H1 (cell line): ENCODE measurements around the gene FARP2. TPM values are rescaled to one million over a fixed set of nuclear protein-coding genes. Genes with fewer than 3 reads are reported as not detected.
A peak's percentile ranks its signal among the peaks of the same experiment; 100 is the strongest.

Experiments used
- CTCF ChIA-PET: fragments of 300-600 bp; sonication (Branson Sonifier 250); formaldehyde crosslinking; loops from one replicate; lab custom pipeline; 2021; ENCODE audit not compliant: partially characterized antibody; lab: Charles Lee
- POLR2A ChIA-PET: fragments of 300-600 bp; sonication (Branson Sonifier 250); formaldehyde crosslinking; loops from one replicate; lab custom pipeline; 2021; ENCODE audit warnings: inconsistent platforms; ENCODE audit not compliant: partially characterized antibody; lab: Charles Lee
- DNase-seq, 2 experiments: peaks; one replicate each; pipeline versions ENCODE4 v3.0.0 to v3.0.0-alpha.2; 2010 to 2022; ENCODE audit warnings: low spot score in 2 of 2, low read depth in 1 of 2, mixed read lengths in 1 of 2
- FAIRE-seq: peaks from 2 replicates; lab custom pipeline; 2011; peaks lifted over from hg19 to GRCh38; lab: Jason Lieb, UNC
- H2AFZ ChIP-seq: 2 replicates; pipeline ENCODE4 v1.8.1; 2012; ENCODE audit warnings: low read length, inconsistent platforms
- H2AK5ac ChIP-seq: 2 replicates; pipeline ENCODE4 v1.6.1; 2013; ENCODE audit warnings: low read depth, low read length
- H2BK120ac ChIP-seq: replicated peaks from 2 replicates; pipeline ENCODE3; 2013; ENCODE audit warnings: low read depth, low read length, inconsistent platforms
- H2BK12ac ChIP-seq: 2 replicates; pipeline ENCODE4 v1.6.1; 2013; ENCODE audit warnings: low read depth, low read length
- H2BK15ac ChIP-seq: 2 replicates; pipeline ENCODE4 v1.6.1; 2013; ENCODE audit warnings: low read length
- H2BK20ac ChIP-seq: 2 replicates; pipeline ENCODE4 v1.6.1; 2013; ENCODE audit warnings: low read length
- H2BK5ac ChIP-seq: 2 replicates; pipeline ENCODE4 v1.6.1; 2013; ENCODE audit warnings: low read depth, low read length
- H3K14ac ChIP-seq: 2 replicates; pipeline ENCODE4 v1.6.1; 2013; ENCODE audit warnings: inconsistent platforms; ENCODE audit not compliant: insufficient read length
- H3K18ac ChIP-seq: 2 replicates; pipeline ENCODE4 v1.6.1; 2013; ENCODE audit warnings: low read length; ENCODE audit errors: extremely low read depth
- H3K23ac ChIP-seq: 2 replicates; pipeline ENCODE4 v1.6.1; 2013; ENCODE audit warnings: inconsistent platforms; ENCODE audit not compliant: insufficient read length
- H3K23me2 ChIP-seq: 2 replicates; pipeline ENCODE4 v1.6.1; 2013; ENCODE audit warnings: low read depth, low read length
- H3K27ac ChIP-seq: 2 replicates; pipeline ENCODE4 v1.6.1; 2011; ENCODE audit warnings: low read depth, low read length, inconsistent platforms
- H3K27me3 ChIP-seq, 4 experiments: replicated peaks in 1 of 4; 1 replicate in 1 of 4; 2 replicates in 3 of 4; pipeline versions ENCODE4 v1.6.1 to v1.8.1; 2011 to 2013; ENCODE audit warnings: low read length in 3 of 4, mild to moderate bottlenecking in 3 of 4, inconsistent platforms in 2 of 4, mixed read lengths in 2 of 4, moderate library complexity in 1 of 4; ENCODE audit not compliant: control insufficient read depth in 3 of 4, insufficient read depth in 3 of 4; ENCODE audit errors: extremely low read depth in 1 of 4
- H3K36me3 ChIP-seq, 4 experiments: 2 replicates each; pipeline versions ENCODE4 v1.6.1 to v1.8.1; 2011 to 2013; ENCODE audit warnings: mild to moderate bottlenecking in 4 of 4, low read length in 3 of 4, moderate library complexity in 2 of 4, control low read depth in 1 of 4, inconsistent platforms in 1 of 4; ENCODE audit not compliant: insufficient read depth in 4 of 4, control insufficient read depth in 2 of 4
- H3K4ac ChIP-seq: replicated peaks from 2 replicates; pipeline ENCODE3; 2013; ENCODE audit warnings: low read length, low read depth, mixed read lengths, inconsistent platforms; ENCODE audit not compliant: insufficient read length
- H3K4me1 ChIP-seq, 4 experiments: replicated peaks in 1 of 4; 1 replicate in 1 of 4; 2 replicates in 3 of 4; pipeline versions ENCODE4 v1.6.1 to v1.8.1; 2011 to 2013; ENCODE audit warnings: low read length in 3 of 4, inconsistent platforms in 2 of 4, mixed read lengths in 1 of 4; ENCODE audit not compliant: insufficient read depth in 4 of 4, control insufficient read depth in 3 of 4
- H3K4me2 ChIP-seq, 2 experiments: 2 replicates each; pipeline versions ENCODE4 v1.6.1 to v1.8.1; 2011 to 2013; ENCODE audit warnings: low read depth in 2 of 2, low read length in 2 of 2, control low read depth in 1 of 2, inconsistent platforms in 1 of 2, mild to moderate bottlenecking in 1 of 2; ENCODE audit not compliant: insufficient read depth in 1 of 2
- H3K4me3 ChIP-seq, 4 experiments: fragments of 200-600, 300-600 bp in 1 of 4; sonication (generic), shearing (Covaris generic), sonication (Bioruptor Twin) in 1 of 4; 2 replicates each; pipeline versions ENCODE4 v1.5.1 to v1.8.1; 2011 to 2016; ENCODE audit warnings: low read length in 4 of 4, low read depth in 3 of 4, control low read depth in 2 of 4, inconsistent platforms in 2 of 4, mild to moderate bottlenecking in 2 of 4, mixed read lengths in 1 of 4, moderate library complexity in 1 of 4; ENCODE audit not compliant: insufficient read depth in 2 of 4; ENCODE audit errors: extremely low read depth in 1 of 4
- H3K56ac ChIP-seq: replicated peaks from 2 replicates; pipeline ENCODE3; 2013; ENCODE audit warnings: low read depth, mild to moderate bottlenecking, mixed read lengths, low read length, inconsistent platforms; ENCODE audit not compliant: insufficient read length
- H3K79me1 ChIP-seq: 2 replicates; pipeline ENCODE4 v1.6.1; 2013; ENCODE audit warnings: low read depth, low read length, control low read depth
- H3K79me2 ChIP-seq, 2 experiments: 2 replicates each; pipeline versions ENCODE4 v1.6.1 to v1.8.1; 2012 to 2013; ENCODE audit warnings: low read length in 2 of 2, mild to moderate bottlenecking in 2 of 2, inconsistent platforms in 1 of 2; ENCODE audit not compliant: insufficient read depth in 2 of 2, control insufficient read depth in 1 of 2
- H3K9ac ChIP-seq, 4 experiments: replicated peaks in 1 of 4; 1 replicate in 1 of 4; 2 replicates in 3 of 4; pipeline versions ENCODE4 v1.6.1 to v1.8.1; 2011 to 2013; ENCODE audit warnings: low read depth in 3 of 4, low read length in 3 of 4, control low read depth in 2 of 4, mild to moderate bottlenecking in 2 of 4, moderate library complexity in 2 of 4, inconsistent platforms in 1 of 4; ENCODE audit errors: extremely low read depth in 1 of 4
- H3K9me3 ChIP-seq, 2 experiments: 2 replicates each; pipeline versions ENCODE4 v1.6.1 to v1.8.1; 2012 to 2013; ENCODE audit warnings: mild to moderate bottlenecking in 2 of 2, moderate library complexity in 2 of 2, control low read depth in 1 of 2, inconsistent platforms in 1 of 2, low read depth in 1 of 2, low read length in 1 of 2, mixed read lengths in 1 of 2; ENCODE audit not compliant: insufficient read depth in 2 of 2
- H4K20me1 ChIP-seq, 2 experiments: replicated peaks in 1 of 2; 2 replicates each; pipeline versions ENCODE3 to v1.8.1; 2011 to 2013; ENCODE audit warnings: inconsistent platforms in 2 of 2, low read length in 2 of 2, mild to moderate bottlenecking in 1 of 2; ENCODE audit not compliant: insufficient read depth in 2 of 2, control insufficient read depth in 1 of 2
- H4K5ac ChIP-seq: 2 replicates; pipeline ENCODE4 v1.6.1; 2013; ENCODE audit warnings: low read length, low read depth, mixed read lengths, inconsistent platforms; ENCODE audit not compliant: insufficient read length
- H4K8ac ChIP-seq: 2 replicates; pipeline ENCODE4 v1.8.0; 2013; ENCODE audit warnings: mild to moderate bottlenecking, moderate library complexity, low read length, inconsistent platforms; ENCODE audit not compliant: insufficient read depth; ENCODE audit errors: extremely low read depth
- H4K91ac ChIP-seq: replicated peaks from 2 replicates; pipeline ENCODE3; 2013; ENCODE audit warnings: low read length, mixed read lengths, inconsistent platforms; ENCODE audit not compliant: insufficient read length
- CHD2 ChIP-seq: IDR thresholded peaks from 2 replicates; pipeline ENCODE4 v1.6.1; 2012; ENCODE audit warnings: low read length, improper control_type of control experiment
- WGBS, 2 experiments: shearing (Covaris generic) in 1 of 2; methylation state at CpG; one replicate each; pipeline versions ENCODE4 v1.1.6 to v1.1.7; 2013 to 2015; ENCODE audit warnings: low lambda C conversion rate in 2 of 2, mixed read lengths in 2 of 2, inconsistent platforms in 1 of 2, low coverage in 1 of 2, missing lambda C conversion rate in 1 of 2; ENCODE audit not compliant: insufficient replicate concordance in 2 of 2, insufficient coverage in 1 of 2, insufficient read length in 1 of 2; ENCODE audit errors: extremely low coverage in 1 of 2, missing lambda C conversion rate in 1 of 2; 5-methylcytosine and 5-hydroxymethylcytosine counted together
- polyA plus RNA-seq, 7 experiments: library from polyadenylated mRNA; depleted of rRNA in 3 of 7; stranded (reverse) in 5 of 7; unstranded in 2 of 7; fragments of >200 nt in 5 of 7; fragments of 200-250 nt in 2 of 7; gene quantifications; 1 replicate in 5 of 7; 2 replicates in 1 of 7; 4 replicates in 1 of 7; pipeline versions ENCODE4 v1.2.1 to v1.2.3, GENCODE V29; 2011 to 2013; ENCODE audit warnings: missing spikeins in 2 of 7, mixed read lengths in 2 of 7
- total RNA-seq: library from RNA; stranded (reverse); fragmentation: NEBNext Ultra II Directional; extraction: Animal tissue kit (Norgen Biotek cat#: 25700); gene quantifications from 2 replicates; pipeline ENCODE4 v1.2.1, GENCODE V29; 2021
- TF ChIP-seq, protein P1 (sequence below): IDR thresholded peaks from 2 replicates; pipeline ENCODE4 v1.6.1; 2012; ENCODE audit warnings: inconsistent platforms
- TF ChIP-seq, protein P2 (sequence below): IDR thresholded peaks from 2 replicates; pipeline ENCODE4 v1.6.1; 2012; ENCODE audit warnings: inconsistent platforms

Gene FARP2
- total and polyA plus RNA-seq, 2 of the 8 experiments (the other 6 are each of a cell fraction or from before 2014, with no cell fraction given): 12.4 to 33.4 TPM

DNA sequence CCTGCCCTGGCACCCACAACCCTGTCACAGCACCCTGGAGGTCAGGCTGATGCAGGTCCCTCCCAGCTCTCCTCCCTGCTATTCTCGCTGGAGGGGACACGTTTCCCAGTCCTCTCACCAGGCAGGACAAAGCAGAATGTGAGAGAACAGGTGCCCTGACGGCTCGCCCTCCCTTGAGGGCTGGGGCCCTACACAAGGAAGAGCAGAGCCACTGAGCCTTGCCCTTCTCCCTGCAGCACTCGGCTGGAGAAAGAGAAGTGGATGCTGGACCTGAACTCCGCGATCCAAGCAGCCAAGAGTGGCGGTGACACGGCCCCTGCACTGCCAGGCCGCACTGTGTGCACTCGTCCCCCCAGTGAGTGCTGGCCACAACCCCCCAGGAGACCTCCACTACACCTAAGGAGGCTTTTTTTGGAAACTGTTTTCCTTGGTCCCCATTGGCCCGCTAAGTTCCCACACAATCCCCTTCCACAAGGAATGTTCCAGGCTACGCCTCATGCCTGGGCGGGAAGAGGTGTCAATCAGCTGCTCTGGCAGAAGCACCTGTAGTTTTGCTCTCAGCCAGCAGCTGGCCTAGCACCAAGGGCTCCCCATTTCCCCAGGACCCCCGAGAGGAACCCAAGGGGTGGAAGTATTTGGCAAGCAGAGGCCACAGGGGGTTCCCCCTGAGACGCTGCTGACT is 134.9 kb downstream of the FARP2 start:
- Histone ChIP-seq H3K27me3 (no peaks in the 10 kb centered on the region), H3K23me2 (no peaks in the 10 kb centered on the region), H3K14ac (no peak overlapping the region), H4K91ac (no peak overlapping the region), H3K79me2 (no peaks in the 10 kb centered on the region), H2BK20ac (no peak overlapping the region), H2BK120ac (no peak overlapping the region), H2AFZ (no peak overlapping the region), H3K36me3 (peaks cover 5 to 26% (median 15%) of the 10 kb centered on the region in 4 experiments; a peak in 7 of 8 replicates), H3K56ac (no peak overlapping the region), H3K18ac (no peak overlapping the region; the same call in 1 of the 2 replicates), H3K4me1 (no peaks in the 10 kb centered on the region; a peak in 1 of 7 replicates), H3K4me2 (no peak overlapping the region), H3K9ac (no peak overlapping the region), H3K79me1 (no peaks in the 10 kb centered on the region), H3K27ac (no peak overlapping the region), H3K4ac (no peak overlapping the region), H3K23ac (no peak overlapping the region), H4K8ac (no peak overlapping the region; the same call in 1 of the 2 replicates), H2BK12ac (no peak overlapping the region), H4K20me1 (peaks cover 7 to 19% of the 10 kb centered on the region in 2 experiments), H3K4me3 (no peak overlapping the region), H2AK5ac (no peak overlapping the region), H2BK15ac (no peak overlapping the region), H4K5ac (no peak overlapping the region), H3K9me3 (no peaks in the 10 kb centered on the region), H2BK5ac (no peak overlapping the region)
- POLR2A ChIA-PET: interaction anchor here (0.9 to 9.1 kb wide), 11 partner anchors 8 to 388 kb away, joined by 3 to 104 read pairs (median 4); partner anchors contain the start of genes BOK, ING5 and STK25
- CTCF ChIA-PET: interaction anchor here (0.6 to 1.4 kb wide), 8 partner anchors 8 to 155 kb away, joined by 3 to 4 read pairs (median 3); no protein-coding TSS in a partner anchor
- 85% methylated on average over 16 of the region's 16 CpGs; no CpG with 5 or more reads in 1 of the 2 experiments for WGBS, 2 experiments
- DNase-seq (no peak), FAIRE-seq (no peak)
- TF ChIP-seq, protein P1, sequence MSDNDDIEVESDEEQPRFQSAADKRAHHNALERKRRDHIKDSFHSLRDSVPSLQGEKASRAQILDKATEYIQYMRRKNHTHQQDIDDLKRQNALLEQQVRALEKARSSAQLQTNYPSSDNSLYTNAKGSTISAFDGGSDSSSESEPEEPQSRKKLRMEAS: peak; percentile 76
- TF ChIP-seq, protein P2, sequence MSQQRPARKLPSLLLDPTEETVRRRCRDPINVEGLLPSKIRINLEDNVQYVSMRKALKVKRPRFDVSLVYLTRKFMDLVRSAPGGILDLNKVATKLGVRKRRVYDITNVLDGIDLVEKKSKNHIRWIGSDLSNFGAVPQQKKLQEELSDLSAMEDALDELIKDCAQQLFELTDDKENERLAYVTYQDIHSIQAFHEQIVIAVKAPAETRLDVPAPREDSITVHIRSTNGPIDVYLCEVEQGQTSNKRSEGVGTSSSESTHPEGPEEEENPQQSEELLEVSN: peak; percentile 96
- no peak for TF ChIP-seq CHD2
- TF ChIP-seq, all 59 proteins: peak for 2
